ENCODE measurements around the gene LHFPL3.
"Not testable (repeated sequence)": the region's sequence is repeated elsewhere in the genome, so short reads cannot be mapped to it uniquely, and the experiment has no call there.

Gene LHFPL3

DNA sequence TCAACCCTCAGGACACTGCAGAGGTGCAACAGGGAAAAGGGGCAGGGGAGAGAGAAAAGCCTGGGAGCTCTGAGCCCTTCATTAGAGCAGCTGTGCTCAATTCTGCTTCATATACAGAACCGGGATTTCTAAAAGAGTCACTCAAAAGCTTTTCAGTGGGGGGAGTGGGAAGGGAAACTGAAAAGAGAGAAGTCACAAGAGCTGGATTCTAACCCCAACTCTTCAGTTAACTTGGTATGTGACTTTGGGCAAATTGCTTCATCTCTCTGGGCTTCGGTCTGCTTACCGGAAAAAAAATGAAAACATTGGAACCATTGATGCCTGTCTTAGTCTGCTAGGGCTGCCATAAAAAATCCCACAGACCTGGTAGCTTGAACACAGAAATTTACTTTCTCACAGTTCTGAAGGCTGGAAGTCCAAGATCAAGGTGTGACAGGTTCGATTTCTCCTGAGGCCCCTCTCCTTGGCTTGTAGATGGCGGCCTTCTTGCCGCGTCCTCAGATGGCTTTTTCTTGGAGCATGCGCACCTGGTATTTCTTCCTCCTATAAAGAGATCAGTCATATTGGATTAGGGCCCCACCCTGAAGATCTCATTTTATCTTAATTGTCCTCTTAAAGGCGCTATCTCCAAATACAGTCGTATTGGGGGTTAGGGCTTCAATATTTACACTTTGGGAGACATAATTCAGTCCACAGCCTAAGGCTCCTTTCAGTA, 567.3 kb downstream of the LHFPL3 start:
- no peak for DNase-seq (ENCODE audit: low read depth)

DNA sequence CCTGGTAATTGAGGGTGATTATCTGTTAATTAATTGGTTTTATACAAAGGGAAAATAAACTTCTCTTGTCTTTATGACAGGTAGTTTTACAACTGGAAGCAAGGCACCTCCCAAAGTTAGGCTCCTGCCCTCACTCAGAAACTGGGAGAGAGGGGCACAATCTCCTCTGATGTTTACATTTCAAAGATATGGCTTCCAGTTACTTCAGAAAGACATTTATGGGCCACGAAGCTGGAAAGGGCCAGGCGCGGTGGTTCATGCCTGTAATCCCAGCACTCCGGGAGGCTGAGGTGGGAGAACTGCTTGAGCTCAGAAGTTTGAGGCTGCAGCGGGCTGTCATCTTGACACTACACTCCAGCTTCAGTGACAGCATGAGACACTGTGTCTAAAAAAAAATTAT, 570.0 kb downstream of the LHFPL3 start:
- no peak for DNase-seq (ENCODE audit: low read depth)

DNA sequence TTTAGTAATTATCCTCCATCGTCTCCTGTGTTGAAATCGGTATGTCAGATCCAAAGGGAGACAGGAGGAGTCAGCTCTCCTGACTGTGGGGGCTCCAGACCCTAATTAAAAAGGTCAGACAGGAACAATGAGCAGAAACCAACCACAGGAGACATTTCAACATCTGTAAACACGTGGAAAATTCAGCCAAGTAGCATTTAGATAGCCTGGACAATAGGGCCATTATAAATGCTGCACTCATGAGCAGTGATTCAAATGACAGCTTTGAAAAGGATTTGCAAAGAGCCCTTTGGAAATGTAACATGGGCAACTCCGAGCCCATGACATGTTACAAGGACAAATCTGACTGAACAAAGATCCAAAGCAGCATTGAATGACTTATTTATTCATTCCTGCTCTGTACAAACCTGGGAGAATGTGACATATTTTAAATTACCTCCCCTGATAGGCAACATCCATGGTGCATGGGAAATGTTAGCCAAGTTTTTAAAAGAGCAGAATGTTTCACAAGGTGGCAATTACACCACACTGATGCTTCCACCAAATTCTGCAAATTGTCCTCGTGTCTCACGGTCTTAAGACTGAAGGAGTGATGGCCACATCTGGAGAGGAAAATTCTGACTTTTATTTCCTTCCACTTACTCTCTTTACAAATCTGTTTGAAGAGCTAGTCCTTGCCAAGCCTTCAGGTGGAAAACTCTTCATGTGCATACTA, 572.3 kb downstream of the LHFPL3 start:
- DNase-seq (ENCODE audit: low read depth) = no peak

- DNase-seq (ENCODE audit: low read depth) = no peak
Measured at GRCh38 chr7:104901240-104901619, 572.8 kb downstream of the LHFPL3 start.

- no peak for DNase-seq (ENCODE audit: low read depth)
Measured at GRCh38 chr7:104902183-104902582, 573.8 kb downstream of the LHFPL3 start.

DNA sequence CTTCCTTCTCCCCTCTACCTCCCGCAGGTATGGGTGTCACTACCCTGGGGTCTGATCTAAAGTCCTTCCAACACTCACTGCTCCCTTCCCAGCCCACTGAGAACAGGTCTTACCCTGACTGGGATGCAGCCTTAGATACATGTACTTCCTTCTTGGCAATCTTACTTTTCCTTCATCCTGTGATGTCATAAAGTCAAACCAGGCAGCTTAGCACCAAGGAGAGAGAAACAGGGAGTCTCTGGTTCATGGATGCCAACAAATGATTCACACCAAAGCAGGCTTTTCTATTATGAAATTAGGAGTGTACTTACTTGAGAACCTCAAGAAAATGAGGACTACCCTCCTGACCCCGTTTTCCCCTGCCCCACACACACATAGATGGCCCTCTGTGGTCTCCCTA, 574.6 kb downstream of the LHFPL3 start:
- DNase-seq (ENCODE audit: low read depth) = no peak

GRCh38 chr7:104903846-104904245, 575.4 kb downstream of the LHFPL3 start:
- DNase-seq (ENCODE audit: low read depth) = no peak

DNA sequence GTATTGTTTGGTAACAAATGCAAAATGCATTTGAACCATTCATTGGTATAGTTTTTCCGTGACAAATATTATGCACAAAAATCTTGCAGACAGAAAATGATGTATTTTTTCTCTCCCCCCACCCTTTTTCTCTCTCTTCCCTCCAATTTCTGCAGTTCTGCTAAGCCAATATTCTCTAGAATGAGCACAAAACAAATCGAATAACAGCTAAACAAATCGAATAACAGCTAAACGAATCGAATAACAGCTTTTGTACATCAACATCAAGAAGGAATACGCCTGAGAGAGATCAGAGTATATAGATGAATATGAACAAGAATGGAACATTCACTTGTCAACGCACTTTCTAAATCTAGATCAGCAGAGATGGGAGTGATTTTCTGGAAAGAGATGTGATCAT, 577.6 kb downstream of the LHFPL3 start:
- no peak for DNase-seq (ENCODE audit: low read depth)

DNA sequence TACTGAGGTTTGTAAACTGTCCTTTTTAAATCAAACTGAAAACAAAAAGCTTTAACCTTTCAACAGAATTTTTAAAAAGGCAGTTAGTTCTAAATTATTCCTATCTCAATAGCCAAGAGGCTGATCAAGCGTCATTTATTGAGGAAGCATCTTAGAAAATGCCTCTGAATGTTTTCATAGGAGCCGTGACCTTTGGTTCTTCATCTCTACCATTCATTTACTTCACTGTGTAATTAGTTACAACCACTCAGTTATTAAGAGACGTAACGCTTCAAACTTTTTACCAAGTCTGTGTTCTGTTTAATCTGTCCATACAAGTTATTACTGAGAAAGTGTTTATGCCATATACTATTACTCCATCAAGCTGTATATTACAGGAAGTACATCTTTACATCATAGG, 578.2 kb downstream of the LHFPL3 start:
- DNase-seq (ENCODE audit: low read depth) = no peak

- no peak for DNase-seq (ENCODE audit: low read depth)
Measured at GRCh38 chr7:104908636-104909035, 580.2 kb downstream of the LHFPL3 start.

GRCh38 chr7:104909096-104909495, 580.7 kb downstream of the LHFPL3 start:
- no peak for DNase-seq (ENCODE audit: low read depth)

DNA sequence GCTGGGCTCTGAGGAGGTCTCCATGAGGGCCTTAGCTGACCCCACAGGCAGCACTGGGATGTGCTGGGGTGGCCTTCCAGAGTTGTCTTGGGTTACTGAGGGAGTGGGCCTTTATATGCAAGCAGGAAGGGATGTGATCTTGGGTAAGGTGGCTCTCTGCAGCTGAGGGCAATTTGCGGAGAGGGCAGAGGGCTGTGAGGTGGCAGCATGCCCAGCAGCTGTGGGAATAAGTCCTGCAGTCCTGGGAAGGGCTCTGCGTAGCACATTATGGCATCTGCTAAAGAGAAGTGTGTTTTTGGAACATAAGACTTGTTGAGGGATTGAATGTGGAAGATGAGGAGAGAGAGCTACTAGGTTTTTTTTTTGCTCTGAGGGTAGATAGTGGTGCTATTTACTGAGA, 586.0 kb downstream of the LHFPL3 start:
- DNase-seq (ENCODE audit: low read depth) = no peak

- DNase-seq (ENCODE audit: low read depth) = no peak
Measured at GRCh38 chr7:104921596-104921995, 593.2 kb downstream of the LHFPL3 start.

DNA sequence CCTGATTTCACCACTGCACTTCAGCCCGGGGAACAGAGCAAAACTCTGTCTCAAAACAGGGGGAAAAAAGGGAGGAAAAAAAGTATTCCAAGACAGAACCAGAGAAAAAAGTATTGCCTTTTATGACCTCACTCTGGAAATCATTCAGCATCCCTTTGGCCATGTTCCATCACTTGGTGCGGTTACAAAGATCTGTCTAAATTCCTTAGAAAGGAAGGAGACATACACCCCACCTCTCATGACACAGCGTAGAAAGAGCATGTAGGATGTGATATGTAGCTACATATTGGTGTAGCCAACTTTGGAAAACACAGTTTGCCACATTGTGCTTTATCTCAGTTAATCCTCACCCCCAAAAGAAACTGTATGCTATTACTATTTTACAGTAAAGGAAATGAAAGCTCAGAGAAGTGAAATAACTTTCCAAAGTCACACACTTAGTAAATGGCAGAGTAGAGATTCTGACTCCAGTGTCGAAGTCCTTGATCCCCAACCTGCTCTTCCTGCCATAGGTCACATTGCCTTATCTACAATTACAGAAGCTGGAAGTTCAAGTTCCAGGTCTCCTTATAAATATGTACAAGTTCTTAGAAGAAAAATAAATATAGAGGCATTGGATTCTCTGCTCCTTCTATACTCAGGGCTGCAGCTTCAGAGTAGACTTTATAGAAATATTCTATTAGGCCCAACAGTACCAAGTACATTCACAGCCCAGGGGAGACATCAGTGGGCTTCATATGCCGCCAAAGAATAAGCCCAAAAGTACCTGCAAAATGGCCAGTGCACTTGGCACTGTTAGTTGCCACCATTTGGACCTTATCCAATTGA, 594.0 kb downstream of the LHFPL3 start:
- DNase-seq (ENCODE audit: low read depth) = no peak

DNA sequence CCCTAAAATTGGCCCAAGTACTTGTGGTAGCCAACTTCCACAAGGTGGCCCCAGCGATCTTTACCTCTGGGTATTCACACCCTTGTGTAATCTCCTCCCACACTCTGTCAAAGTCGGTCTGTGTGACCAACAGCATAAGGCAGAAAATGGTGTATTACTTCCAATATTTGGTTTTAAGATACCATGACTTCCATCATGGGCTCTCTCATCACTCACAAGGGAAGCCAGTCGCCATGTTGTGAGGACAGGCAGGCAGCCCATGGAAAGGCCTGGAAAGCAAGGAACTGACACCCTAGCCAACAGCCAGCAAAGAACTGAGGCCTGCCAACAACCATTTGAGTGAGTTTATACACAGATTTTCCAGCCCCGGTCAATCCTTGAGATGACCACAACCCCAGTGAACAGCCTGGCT, 594.6 kb downstream of the LHFPL3 start:
- DNase-seq (ENCODE audit: low read depth) = peak; percentile 71

DNA sequence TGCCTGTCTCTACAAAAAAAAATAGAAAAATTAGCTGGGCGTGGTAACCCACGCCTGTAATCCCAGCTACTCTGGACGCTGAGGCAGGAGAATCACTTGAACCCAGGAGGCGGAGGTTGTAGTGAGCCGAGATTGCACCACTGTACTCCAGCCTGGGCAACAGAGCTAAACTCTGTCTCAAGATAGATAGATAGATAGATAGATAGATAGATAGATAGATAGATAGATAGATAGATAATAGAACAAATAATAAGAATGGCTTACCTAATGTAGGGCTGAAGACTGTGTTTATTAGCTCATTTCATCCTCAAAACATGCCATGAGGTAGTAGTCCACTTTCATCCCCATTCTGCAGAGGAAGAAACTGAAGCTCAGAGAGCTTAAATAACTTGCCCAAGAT, 597.8 kb downstream of the LHFPL3 start:
- not testable (repeated sequence) for DNase-seq (ENCODE audit: low read depth)

DNA sequence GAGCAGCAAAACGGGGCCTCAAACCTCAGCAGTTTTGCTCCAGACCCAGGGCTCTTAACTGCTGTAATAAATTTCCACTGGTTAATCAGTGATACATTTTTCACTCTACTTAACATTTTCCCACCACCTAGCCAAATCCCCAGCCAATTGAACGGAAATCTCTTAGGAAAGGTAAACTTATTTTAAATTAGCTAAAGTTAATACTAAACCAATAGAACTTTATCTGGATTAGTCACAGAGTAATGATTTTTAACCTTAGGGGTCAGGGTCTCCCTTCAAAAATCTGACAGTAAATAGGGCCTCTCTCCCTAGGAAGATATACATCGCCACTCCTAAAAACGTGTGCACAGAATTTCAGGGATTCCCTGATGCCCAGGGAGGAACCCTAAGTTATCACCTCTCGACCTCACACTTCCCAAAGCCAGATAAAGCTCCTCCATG, 598.2 kb downstream of the LHFPL3 start:
- no peak for DNase-seq (ENCODE audit: low read depth)

- no peak for DNase-seq (ENCODE audit: low read depth)
Measured at GRCh38 chr7:104927055-104927454, 598.7 kb downstream of the LHFPL3 start.

DNA sequence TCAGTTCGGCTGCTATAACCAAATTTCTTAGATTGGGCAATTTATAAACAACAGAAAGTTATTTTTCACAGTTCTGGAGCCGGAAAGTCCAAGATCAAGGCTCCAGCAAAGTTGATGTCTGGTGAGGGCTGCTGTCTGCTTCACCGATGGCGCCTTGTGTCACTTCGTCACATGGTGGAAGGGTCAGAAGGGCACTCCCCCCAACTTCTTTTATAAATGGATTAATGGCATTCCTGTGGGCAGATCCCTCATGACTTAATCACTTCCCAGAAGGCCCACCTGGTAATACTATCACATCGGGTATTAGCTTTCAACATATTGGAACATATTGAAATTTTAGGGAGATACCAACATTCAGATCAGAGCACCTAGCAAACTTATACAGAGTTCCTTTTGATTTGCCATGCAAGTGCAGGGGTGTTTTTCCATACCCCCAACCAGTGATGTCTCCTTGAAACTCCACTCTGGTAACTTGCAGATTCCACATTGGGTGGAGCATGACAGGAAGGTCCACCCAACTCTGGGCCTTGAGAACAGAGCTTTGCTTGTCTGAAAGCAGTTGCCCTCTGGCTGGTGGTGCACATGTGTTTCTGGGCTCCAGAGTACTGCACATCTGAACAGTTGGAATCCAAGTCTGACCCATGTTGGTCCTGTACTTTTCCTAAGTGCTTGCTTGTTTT, 600.5 kb downstream of the LHFPL3 start:
- DNase-seq (ENCODE audit: low read depth) = no peak

DNA sequence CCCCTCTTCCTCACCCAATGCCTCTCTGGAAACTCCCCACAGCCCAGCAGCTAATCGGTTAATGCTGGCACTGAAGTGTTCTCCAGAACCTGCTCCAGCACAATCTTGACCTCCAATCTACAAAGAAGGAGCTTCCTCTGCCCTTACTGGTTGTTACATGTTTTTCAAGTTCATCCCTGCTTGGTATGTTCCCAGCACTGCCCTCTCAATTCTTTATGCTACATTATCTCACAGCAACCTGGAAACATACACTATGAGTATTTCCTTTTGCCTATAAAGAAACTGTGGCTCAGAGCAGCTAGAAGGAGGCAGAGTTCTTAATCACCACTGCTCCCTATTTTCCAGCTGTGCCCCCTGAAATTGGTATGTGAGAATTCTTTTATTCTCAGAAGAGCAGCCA, 601.5 kb downstream of the LHFPL3 start:
- DNase-seq (ENCODE audit: low read depth) = no peak

DNA sequence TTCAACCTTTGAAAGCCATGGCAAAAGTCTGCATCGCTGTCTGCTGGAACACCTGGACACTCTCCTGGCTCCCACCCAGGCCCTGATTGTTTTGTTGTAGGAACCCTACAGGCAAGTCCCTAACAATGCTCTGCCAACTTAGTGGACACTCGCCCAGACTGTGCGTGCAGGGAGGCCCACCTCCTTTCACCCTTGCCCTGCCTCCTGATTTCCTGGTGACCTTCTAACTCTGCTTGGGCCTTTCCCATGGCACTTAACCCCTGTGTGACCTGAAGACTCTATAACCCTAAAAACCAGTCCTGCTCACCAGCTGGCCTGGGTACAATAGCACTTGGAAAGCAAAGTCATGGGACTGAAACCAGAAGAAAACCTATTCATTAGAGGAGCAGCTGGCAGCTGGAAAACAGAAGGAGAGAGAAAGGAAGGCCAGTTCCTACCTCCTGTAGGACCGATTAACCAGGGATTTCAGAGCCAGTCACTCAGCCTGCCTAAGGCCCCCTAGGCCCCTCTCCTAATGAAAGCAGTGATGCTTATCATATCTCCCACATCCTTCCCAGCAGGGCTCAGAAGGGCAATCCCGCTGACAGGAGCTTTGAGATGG, 602.9 kb downstream of the LHFPL3 start:
- DNase-seq (ENCODE audit: low read depth) = no peak

GRCh38 chr7:104933022-104933421, 604.6 kb downstream of the LHFPL3 start:
- no peak for DNase-seq (ENCODE audit: low read depth)
